Liver (tissue), 9 donors: ENCODE results near the gene SCYGR4. TPM values are rescaled to one million over a fixed set of nuclear protein-coding genes. Genes with fewer than 3 reads are reported as not detected.

ENCODE experiments used
- DNase-seq: peaks from one replicate; pipeline ENCODE4 v3.0.0-alpha.2; 2017; ENCODE audit warnings: low spot score
- H3K27ac ChIP-seq, 2 donors: one replicate each; pipeline ENCODE4 v1.7.0; 2013; ENCODE audit warnings: inconsistent platforms in 2 of 2, low read length in 2 of 2, control low read depth in 1 of 2, low read depth in 1 of 2, mild to moderate bottlenecking in 1 of 2
- H3K27me3 ChIP-seq, 4 donors: one replicate each; pipeline versions ENCODE4 v1.6.1 to v1.7.0; 2013; ENCODE audit warnings: low read length in 3 of 4, inconsistent platforms in 1 of 4, mild to moderate bottlenecking in 1 of 4, moderate library complexity in 1 of 4; ENCODE audit not compliant: control insufficient read depth in 4 of 4, insufficient read depth in 4 of 4
- H3K36me3 ChIP-seq, 4 donors: one replicate each; pipeline versions ENCODE4 v1.6.1 to v1.7.0; 2013; ENCODE audit warnings: low read length in 3 of 4, mild to moderate bottlenecking in 3 of 4, low read depth in 1 of 4, moderate library complexity in 1 of 4; ENCODE audit not compliant: control insufficient read depth in 4 of 4, insufficient read depth in 3 of 4
- H3K4me1 ChIP-seq, 4 donors: one replicate each; pipeline versions ENCODE4 v1.6.1 to v1.7.0; 2013; ENCODE audit warnings: low read length in 3 of 4, mild to moderate bottlenecking in 3 of 4, moderate library complexity in 1 of 4; ENCODE audit not compliant: control insufficient read depth in 4 of 4, insufficient read depth in 4 of 4
- H3K4me3 ChIP-seq, 3 donors: one replicate each; pipeline versions ENCODE4 v1.6.1 to v1.7.0; 2013; ENCODE audit warnings: low read length in 3 of 3, control low read depth in 1 of 3, low read depth in 1 of 3, mild to moderate bottlenecking in 1 of 3
- H3K9ac ChIP-seq, 2 donors: one replicate each; pipeline ENCODE4 v1.7.0; 2013; ENCODE audit warnings: low read length in 2 of 2, mild to moderate bottlenecking in 2 of 2, moderate library complexity in 2 of 2, control low read depth in 1 of 2, low read depth in 1 of 2
- H3K9me3 ChIP-seq, 4 donors: one replicate each; pipeline versions ENCODE4 v1.6.1 to v1.7.0; 2013; ENCODE audit warnings: low read length in 3 of 4; ENCODE audit not compliant: control insufficient read depth in 4 of 4
- ATF3 ChIP-seq: IDR thresholded peaks from 2 replicates; pipeline ENCODE4 v1.6.1; 2016; ENCODE audit warnings: antibody characterized with exemption
- CTCF ChIP-seq: fragments of 150-350 bp; IDR thresholded peaks from 2 replicates; pipeline ENCODE4 v1.5.1; 2017; ENCODE audit warnings: improper control_type of control experiment, low read depth, low read length; ENCODE audit not compliant: missing input control
- EGR1 ChIP-seq, 2 donors: IDR thresholded peaks; 2 replicates each; pipeline ENCODE4 v1.6.1; 2016 to 2018; ENCODE audit warnings: antibody characterized with exemption in 2 of 2, low read depth in 2 of 2
- FOXA1 ChIP-seq: IDR thresholded peaks from 2 replicates; pipeline ENCODE4 v1.6.1; 2016; ENCODE audit warnings: antibody characterized with exemption
- FOXA2 ChIP-seq: IDR thresholded peaks from 2 replicates; pipeline ENCODE4 v1.6.1; 2016; ENCODE audit warnings: antibody characterized with exemption
- GABPA ChIP-seq, 2 donors: IDR thresholded peaks in 1 of 2; conservative IDR thresholded peaks in 1 of 2; 2 replicates each; pipeline ENCODE4 v1.6.1; 2016; ENCODE audit warnings: antibody characterized with exemption in 2 of 2, mild to moderate bottlenecking in 1 of 2, moderate library complexity in 1 of 2
- HNF4A ChIP-seq, 2 donors: conservative IDR thresholded peaks; 2 replicates each; pipeline ENCODE4 v1.6.1; 2016; ENCODE audit warnings: antibody characterized with exemption in 2 of 2, mild to moderate bottlenecking in 2 of 2
- HNF4G ChIP-seq: IDR thresholded peaks from 2 replicates; pipeline ENCODE4 v1.6.1; 2016; ENCODE audit warnings: antibody characterized with exemption
- JUND ChIP-seq, 2 donors: IDR thresholded peaks; 2 replicates each; pipeline ENCODE4 v1.6.1; 2016; ENCODE audit warnings: antibody characterized with exemption in 2 of 2
- MAX ChIP-seq: IDR thresholded peaks from 2 replicates; pipeline ENCODE4 v1.6.1; 2016; ENCODE audit warnings: antibody characterized with exemption
- NR2F2 ChIP-seq: IDR thresholded peaks from 2 replicates; pipeline ENCODE4 v1.6.1; 2016; ENCODE audit warnings: antibody characterized with exemption
- RAD21 ChIP-seq, 2 donors: IDR thresholded peaks; 2 replicates each; pipeline ENCODE4 v1.6.1; 2016; ENCODE audit warnings: antibody characterized with exemption in 2 of 2, mild to moderate bottlenecking in 2 of 2
- REST ChIP-seq: IDR thresholded peaks from 2 replicates; pipeline ENCODE4 v1.6.1; 2016; ENCODE audit warnings: antibody characterized with exemption, mild to moderate bottlenecking
- RXRA ChIP-seq, 2 donors: IDR thresholded peaks; 2 replicates each; pipeline ENCODE4 v1.6.1; 2017 to 2018; ENCODE audit warnings: antibody characterized with exemption in 2 of 2, mild to moderate bottlenecking in 1 of 2
- SP1 ChIP-seq: IDR thresholded peaks from 2 replicates; pipeline ENCODE4 v1.6.1; 2018; ENCODE audit warnings: antibody characterized with exemption, mild to moderate bottlenecking
- TAF1 ChIP-seq: conservative IDR thresholded peaks from 2 replicates; pipeline ENCODE4 v1.6.1; 2016; ENCODE audit warnings: antibody characterized with exemption, mild to moderate bottlenecking
- YY1 ChIP-seq: IDR thresholded peaks from 2 replicates; pipeline ENCODE4 v1.6.1; 2016; ENCODE audit warnings: antibody characterized with exemption, mild to moderate bottlenecking
- ZBTB33 ChIP-seq: IDR thresholded peaks from 2 replicates; pipeline ENCODE4 v1.6.1; 2016; ENCODE audit warnings: antibody characterized with exemption
- WGBS: extraction: QIAGEN DNeasy Blood & Tissue Kit; methylation state at CpG from one replicate; pipeline ENCODE4 v1.1.7; 2013; 5-methylcytosine and 5-hydroxymethylcytosine counted together
- polyA plus RNA-seq, 2 donors: library from polyadenylated mRNA; stranded (reverse) in 1 of 2; unstranded in 1 of 2; fragments of 200-250 nt in 1 of 2; fragments of >200 nt in 1 of 2; fragmentation: Nextera tagmentation in 1 of 2; extraction: Ambion mirVana in 1 of 2; gene quantifications; one replicate each; pipeline versions ENCODE4 v1.2.1 to v1.2.3, GENCODE V29; 2013 to 2015
- total RNA-seq, 2 donors: library from RNA; depleted of rRNA; stranded (reverse); fragments of >200 nt; gene quantifications; one replicate each; pipeline ENCODE4 v1.2.3, GENCODE V29; 2014
- donor health status: healthy.
- donor health status: healthy.
- donor health status: healthy.
- donor health status: healthy.
- donor health status: healthy.

SCYGR4 gene
- total and polyA plus RNA-seq, 4 donors: not detected

- no peaks in the 10 kb centered on the region for H3K27me3 ChIP-seq
- no peak for DNase-seq
- H3K9me3 ChIP-seq: no peaks in the 10 kb centered on the region
- H3K9ac ChIP-seq: no peak overlapping the region
- H3K4me1 ChIP-seq: no peaks in the 10 kb centered on the region
- no peak for TF ChIP-seq RAD21 (IDR thresholded peaks at IDR 0.05)
- TF ChIP-seq HNF4G: no peak
- no peak for TF ChIP-seq GABPA (IDR thresholded peaks at IDR 0.05 in 1 of 2, conservative IDR thresholded peaks at IDR 0.05 in 1 of 2)
- TF ChIP-seq REST: no peak
- TF ChIP-seq FOXA2: no peak
- no peak for TF ChIP-seq EGR1 (IDR thresholded peaks at IDR 0.05; ENCODE audit: low read depth in 2 of 2)
- no peak for TF ChIP-seq ZBTB33
- no peak for TF ChIP-seq TAF1
- no peak for TF ChIP-seq RXRA (IDR thresholded peaks at IDR 0.05)
- TF ChIP-seq FOXA1: no peak
- TF ChIP-seq ATF3: no peak
- TF ChIP-seq JUND (IDR thresholded peaks at IDR 0.05): no peak
- TF ChIP-seq NR2F2: no peak
- no peak for TF ChIP-seq YY1
- TF ChIP-seq SP1: no peak
- no peak for TF ChIP-seq HNF4A (conservative IDR thresholded peaks at IDR 0.05)
- TF ChIP-seq MAX: no peak
- no peak for TF ChIP-seq CTCF
- no peak overlapping the region for H3K27ac ChIP-seq
- H3K4me3 ChIP-seq: no peak overlapping the region
- no peaks in the 10 kb centered on the region for H3K36me3 ChIP-seq
Measured at GRCh38 chr2:227576110-227576509, 41.2 kb upstream of the SCYGR4 start.

GRCh38 chr2:227576812-227577211 is 40.5 kb upstream of the SCYGR4 start:
- TF ChIP-seq MAX (no peak), FOXA2 (no peak), TAF1 (no peak), NR2F2 (no peak)
- Histone ChIP-seq H3K27ac (no peak overlapping the region), H3K4me3 (no peak overlapping the region), H3K9me3 (no peaks in the 10 kb centered on the region), H3K9ac (no peak overlapping the region), H3K27me3 (no peaks in the 10 kb centered on the region), H3K36me3 (no peaks in the 10 kb centered on the region), H3K4me1 (no peaks in the 10 kb centered on the region)
- WGBS: 71% methylated on average over 2 of the region's 2 CpGs
- DNase-seq: no peak
